ENCODE measurements around the gene LMOD3. TPM values are rescaled to one million over a fixed set of nuclear protein-coding genes. Genes with fewer than 3 reads are reported as not detected.

Gene LMOD3
- total and polyA plus RNA-seq, 2 of the 8 experiments (the other 6 are each of a cell fraction or from before 2014, with no cell fraction given): not detected

- H4K5ac ChIP-seq (ENCODE audit: insufficient read length, low read depth, low read length): no peak overlapping the region
- POLR2A ChIA-PET (ENCODE audit: partially characterized antibody): no interaction called here
- no peak overlapping the region for H3K23ac ChIP-seq (ENCODE audit: insufficient read length)
- H3K18ac ChIP-seq (ENCODE audit: extremely low read depth, low read length): no peak overlapping the region
- H3K9ac ChIP-seq (replicated peaks in 1 of 4; ENCODE audit: extremely low read depth in 1 of 4, low read depth in 3 of 4, low read length in 3 of 4): no peak overlapping the region
- no peaks in the 10 kb centered on the region for H4K20me1 ChIP-seq (replicated peaks in 1 of 2; ENCODE audit: control insufficient read depth in 1 of 2, insufficient read depth in 2 of 2, low read length in 2 of 2)
- H2BK12ac ChIP-seq (ENCODE audit: low read depth, low read length): no peak overlapping the region
- no peaks in the 10 kb centered on the region for H3K79me1 ChIP-seq (ENCODE audit: low read depth, low read length)
- CTCF ChIA-PET (ENCODE audit: partially characterized antibody): no interaction called here
- no peak overlapping the region for H2BK20ac ChIP-seq (ENCODE audit: low read length)
- H3K23me2 ChIP-seq (ENCODE audit: low read depth, low read length): no peaks in the 10 kb centered on the region
- no peaks in the 10 kb centered on the region for H3K79me2 ChIP-seq (ENCODE audit: control insufficient read depth in 1 of 2, insufficient read depth in 2 of 2, low read length in 2 of 2)
- H3K4me3 ChIP-seq (ENCODE audit: extremely low read depth in 1 of 4, insufficient read depth in 2 of 4, low read depth in 3 of 4, low read length in 4 of 4): no peak overlapping the region
- no peak overlapping the region for H3K27ac ChIP-seq (ENCODE audit: low read depth, low read length)
- no peak overlapping the region for H3K4ac ChIP-seq (replicated peaks; ENCODE audit: insufficient read length, low read depth, low read length)
- no peaks in the 10 kb centered on the region for H3K27me3 ChIP-seq (replicated peaks in 1 of 4; ENCODE audit: control insufficient read depth in 3 of 4, extremely low read depth in 1 of 4, insufficient read depth in 3 of 4, low read length in 3 of 4)
- no peak overlapping the region for H2AFZ ChIP-seq (ENCODE audit: low read length)
- no peak overlapping the region for H3K56ac ChIP-seq (replicated peaks; ENCODE audit: insufficient read length, low read depth, low read length)
- no peak overlapping the region for H2BK5ac ChIP-seq (ENCODE audit: low read depth, low read length)
- FAIRE-seq (no peak), DNase-seq (ENCODE audit: low read depth in 1 of 2, low spot score in 2 of 2) (no peak)
- H4K91ac ChIP-seq (replicated peaks; ENCODE audit: insufficient read length, low read length): no peak overlapping the region
- no peak overlapping the region for H3K4me2 ChIP-seq (ENCODE audit: insufficient read depth in 1 of 2, low read depth in 2 of 2, low read length in 2 of 2)
- WGBS, 2 experiments (ENCODE audit: extremely low coverage in 1 of 2, insufficient coverage in 1 of 2, insufficient read length in 1 of 2, insufficient replicate concordance in 2 of 2, low coverage in 1 of 2, low lambda C conversion rate in 2 of 2, missing lambda C conversion rate in 1 of 2): 81% methylated on average over 3 of the region's 3 CpGs; no CpG with 5 or more reads in 1 of the 2 experiments
- H2AK5ac ChIP-seq (ENCODE audit: low read depth, low read length): no peak overlapping the region
- peaks cover 0 to 16% (median 2%) of the 10 kb centered on the region in 4 experiments; a peak in 2 of 8 replicates for H3K36me3 ChIP-seq (ENCODE audit: control insufficient read depth in 2 of 4, insufficient read depth in 4 of 4, low read length in 3 of 4)
- H3K14ac ChIP-seq (ENCODE audit: insufficient read length): no peak overlapping the region
- H2BK120ac ChIP-seq (replicated peaks; ENCODE audit: low read depth, low read length): no peak overlapping the region
- H3K9me3 ChIP-seq (ENCODE audit: insufficient read depth in 2 of 2, low read depth in 1 of 2, low read length in 1 of 2): no peaks in the 10 kb centered on the region
- H2BK15ac ChIP-seq (ENCODE audit: low read length): no peak overlapping the region
- H4K8ac ChIP-seq (ENCODE audit: extremely low read depth, insufficient read depth, low read length): no peak overlapping the region
- TF ChIP-seq KDM5A (IDR thresholded peaks at IDR 0.05; ENCODE audit: low read length): no peak
- no peak for TF ChIP-seq ATF2 (IDR thresholded peaks at IDR 0.05; ENCODE audit: low read length)
- TF ChIP-seq SIX5 (IDR thresholded peaks at IDR 0.05; ENCODE audit: low read depth, low read length): no peak
- no peak for TF ChIP-seq TCF12 (IDR thresholded peaks at IDR 0.05; ENCODE audit: low read depth, low read length)
- TF ChIP-seq TBP (IDR thresholded peaks at IDR 0.05; ENCODE audit: low read depth, low read length): no peak
- TF ChIP-seq SP1 (IDR thresholded peaks at IDR 0.05; ENCODE audit: low read depth, low read length): no peak
- H3K4me1 ChIP-seq (replicated peaks in 1 of 4; ENCODE audit: control insufficient read depth in 3 of 4, insufficient read depth in 4 of 4, low read length in 3 of 4): no peaks in the 10 kb centered on the region
These were observed 19.3 kb downstream of the LMOD3 start for GRCh38 chr3:69103123-69103522.

Measured in H1 (cell line).